ENCODE data around the gene DNAI2.
"Not testable (repeated sequence)": the region's sequence is repeated elsewhere in the genome, so short reads cannot be mapped to it uniquely, and the experiment has no call there.

The DNAI2 gene

DNA sequence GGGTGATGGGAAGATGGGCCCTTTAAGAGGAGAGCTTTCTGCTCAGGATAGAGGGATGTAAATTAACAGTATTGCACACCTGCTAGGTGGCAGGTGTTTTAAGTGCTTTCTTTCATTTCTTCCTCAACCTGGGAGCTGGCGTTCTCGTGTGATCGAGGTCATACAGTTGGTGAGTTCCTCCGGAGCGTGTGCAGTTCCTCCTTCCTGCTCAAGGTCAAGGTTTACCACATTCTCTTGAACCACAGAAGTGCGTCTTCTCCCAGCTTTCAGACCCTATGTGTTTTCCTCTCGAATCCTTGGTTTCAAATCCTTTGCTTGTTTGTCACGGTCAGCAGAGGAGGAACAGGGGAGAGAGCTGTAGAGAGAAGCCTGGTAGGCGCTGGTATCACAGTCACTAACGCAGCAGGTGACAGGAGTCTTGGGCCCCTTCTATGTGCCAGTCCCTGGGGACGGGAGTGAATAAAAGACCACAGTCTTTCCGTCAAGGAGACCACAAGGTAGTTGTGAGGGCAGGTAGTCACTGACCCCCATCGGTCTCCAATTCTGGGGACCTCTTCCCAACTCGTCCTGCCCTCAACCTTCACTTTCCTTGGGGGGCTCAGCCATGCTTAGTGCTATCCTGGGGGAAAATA lies 791 bp downstream of the DNAI2 start:
- DNase-seq, result no peak

GRCh38 chr17:74276051-74276476 lies 2.0 kb downstream of the DNAI2 start:
- DNase-seq, result no peak

DNA sequence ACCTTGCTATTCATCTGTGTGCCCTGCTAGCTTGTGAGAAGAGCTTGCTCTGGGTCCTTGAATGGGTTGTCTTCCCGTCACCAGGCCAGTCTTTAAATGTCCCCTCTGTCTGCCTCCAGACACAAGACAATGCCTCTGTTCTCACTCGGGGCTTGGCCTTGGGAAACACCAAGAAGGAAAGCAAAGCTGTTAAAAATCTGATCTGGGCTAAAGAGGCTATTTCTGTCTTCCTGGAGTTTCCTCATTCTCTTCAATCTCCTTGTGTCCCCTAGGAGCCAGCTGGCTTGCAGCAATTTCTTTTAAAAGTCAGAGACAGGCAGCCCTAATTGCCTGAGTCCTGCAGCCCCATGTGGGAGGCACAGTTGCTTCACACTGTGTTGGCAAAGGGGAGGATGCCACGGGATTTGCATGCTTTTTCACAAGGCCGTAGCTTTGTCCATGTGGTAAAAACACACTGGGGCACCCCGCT lies 2.5 kb downstream of the DNAI2 start:
- no peak for DNase-seq

- DNase-seq, result no peak
Observed at GRCh38 chr17:74277935-74278334, 3.9 kb downstream of the DNAI2 start.

DNA sequence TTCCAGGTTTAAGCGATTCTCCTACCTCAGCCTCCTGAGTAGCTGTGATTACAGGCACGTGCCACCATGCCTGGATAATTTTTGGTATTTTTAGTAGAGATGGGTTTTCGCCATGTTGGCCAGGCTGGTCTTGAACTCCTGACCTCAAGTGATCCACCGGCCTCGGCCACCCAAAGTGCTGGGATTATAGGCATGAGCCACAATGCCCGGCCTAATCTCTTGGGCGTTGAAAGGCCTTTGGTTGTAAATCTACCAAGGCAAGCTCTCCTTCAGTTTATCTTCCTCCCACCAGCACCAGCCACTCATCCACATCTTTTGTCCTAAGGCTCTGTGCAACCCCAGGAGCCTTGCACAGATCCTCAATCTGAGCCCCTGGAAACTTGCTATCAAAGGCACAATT lies 5.6 kb downstream of the DNAI2 start:
- not testable (repeated sequence) for DNase-seq

GRCh38 chr17:74280093-74280513 lies 6.1 kb downstream of the DNAI2 start:
- no peak for DNase-seq

DNA sequence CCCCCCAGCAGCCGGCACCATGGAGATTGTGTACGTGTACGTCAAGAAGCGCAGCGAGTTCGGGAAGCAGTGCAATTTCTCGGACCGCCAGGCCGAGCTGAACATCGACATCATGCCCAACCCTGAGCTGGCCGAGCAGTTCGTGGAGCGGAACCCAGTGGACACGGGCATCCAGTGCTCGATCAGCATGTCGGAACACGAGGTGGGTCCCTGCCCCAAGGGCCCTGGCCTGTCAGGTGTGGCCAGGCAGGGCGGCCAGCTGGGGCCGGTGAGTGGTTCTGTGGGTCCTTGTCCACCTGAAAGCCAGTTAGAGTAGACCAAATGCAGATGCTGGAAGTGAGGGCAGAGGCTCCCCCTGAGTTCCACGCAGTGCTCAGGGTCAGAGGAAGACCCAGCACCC lies 7.8 kb downstream of the DNAI2 start:
- no peak for DNase-seq

- DNase-seq, result not testable (repeated sequence)
Observed at GRCh38 chr17:74282274-74282586, 8.2 kb downstream of the DNAI2 start.

- no peak for DNase-seq
Observed at GRCh38 chr17:74282587-74283370, 8.7 kb downstream of the DNAI2 start.

DNA sequence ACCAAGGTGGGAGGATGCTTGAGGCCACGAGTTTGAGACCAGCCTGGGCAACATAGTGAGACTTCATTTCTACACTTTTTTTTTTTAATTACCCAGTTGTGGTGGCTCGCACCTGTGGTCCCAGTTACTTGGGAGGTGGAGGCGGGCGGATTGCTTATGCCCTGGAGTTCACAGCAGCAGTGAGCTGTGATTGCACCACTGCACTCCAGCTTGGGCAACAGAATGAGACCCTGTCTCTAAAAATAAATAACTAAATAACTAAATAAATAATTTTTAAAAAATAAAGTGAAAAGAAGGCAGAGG lies 9.3 kb downstream of the DNAI2 start:
- no peak for DNase-seq

DNA sequence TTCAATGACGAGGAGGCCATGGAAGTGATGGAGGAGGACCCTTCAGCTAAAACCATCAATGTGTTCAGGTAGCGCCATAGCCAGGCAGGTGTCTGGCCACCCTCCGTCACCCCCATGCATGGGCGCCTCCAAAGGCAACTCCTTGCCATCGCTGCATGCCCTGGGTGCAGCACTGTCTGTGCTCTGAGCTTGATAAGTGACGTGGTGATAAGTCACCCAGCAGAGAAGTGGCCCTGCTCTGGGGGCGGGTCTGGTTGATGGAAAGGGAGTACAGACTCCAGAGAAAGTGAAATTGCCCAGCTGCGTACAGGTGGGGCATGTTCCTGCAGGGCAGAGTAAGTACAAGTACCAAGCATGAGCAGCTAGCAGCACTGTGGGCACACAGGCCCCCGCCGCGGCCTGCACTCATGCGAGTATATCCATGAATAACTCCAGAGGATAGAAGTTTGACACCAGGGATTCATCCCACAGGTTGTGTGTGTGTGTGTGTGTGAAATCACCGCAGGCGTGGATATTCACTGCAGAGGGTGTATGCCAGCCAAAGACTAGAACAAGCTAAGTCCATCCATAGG lies 13.1 kb downstream of the DNAI2 start:
- no peak for DNase-seq

- DNase-seq, result no peak
Observed at GRCh38 chr17:74288785-74289184, 14.8 kb downstream of the DNAI2 start.

- no peak for DNase-seq
Observed at GRCh38 chr17:74289688-74290087, 15.7 kb downstream of the DNAI2 start.

DNA sequence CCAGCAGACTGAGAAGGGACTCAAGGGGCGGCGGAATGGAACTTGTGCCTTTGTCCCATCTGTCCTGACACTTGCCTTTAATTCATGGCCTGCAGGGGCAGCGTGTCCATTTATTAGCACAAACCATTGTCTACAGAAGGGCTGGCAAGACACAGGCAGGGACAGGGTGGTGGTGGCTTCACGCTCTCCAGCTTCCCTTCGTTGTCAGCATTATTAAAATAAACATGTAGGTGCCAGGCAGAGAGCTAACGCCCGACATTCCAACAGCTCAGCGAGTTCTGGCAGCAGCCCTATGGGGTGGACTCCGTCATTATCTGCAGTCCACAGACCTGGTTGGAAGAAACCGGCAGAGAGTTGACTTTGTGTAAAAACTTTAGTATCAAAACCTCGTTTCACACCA lies 16.3 kb downstream of the DNAI2 start:
- no peak for DNase-seq

DNA sequence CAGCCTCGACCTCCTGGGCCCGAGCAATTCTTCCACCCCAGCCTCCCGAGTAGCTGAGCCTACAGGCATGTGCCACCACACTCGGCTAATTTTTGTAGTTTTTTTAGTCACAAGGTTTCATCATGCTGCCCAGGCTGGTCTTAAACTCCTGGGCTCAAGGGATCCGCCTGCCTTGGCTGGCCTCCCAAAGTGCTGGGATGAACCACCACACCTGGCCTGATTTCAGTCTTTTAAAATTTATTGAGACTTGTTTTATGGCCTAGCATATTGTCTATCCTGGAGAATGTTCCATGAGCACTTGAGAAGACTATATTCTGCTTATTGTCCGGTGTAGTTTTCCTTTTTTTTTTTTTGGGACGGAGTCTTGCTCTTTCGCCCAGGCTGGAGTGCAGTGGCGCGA lies 18.5 kb downstream of the DNAI2 start:
- DNase-seq, result no peak

- no peak for DNase-seq
Observed at GRCh38 chr17:74295625-74296547, 21.9 kb downstream of the DNAI2 start.

DNA sequence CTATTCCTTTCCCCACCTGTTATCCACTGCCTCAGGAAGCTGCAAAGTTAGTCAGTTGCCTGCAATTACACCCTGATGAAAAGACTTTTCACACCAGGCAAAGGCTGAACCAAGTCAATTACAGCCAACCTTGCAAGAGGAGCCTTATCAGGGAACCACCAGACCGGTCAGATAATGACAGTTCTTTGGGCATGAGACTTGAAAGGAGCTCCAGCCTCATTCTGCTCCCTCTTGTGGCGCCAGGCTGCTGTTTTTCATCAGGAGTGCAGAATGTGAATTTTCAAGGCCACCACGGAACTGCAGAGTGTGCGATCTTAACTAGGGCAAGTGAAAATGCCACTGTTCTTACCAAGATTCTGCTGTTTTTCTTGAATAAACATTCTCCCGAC lies 22.5 kb downstream of the DNAI2 start:
- DNase-seq, result no peak

- no peak for DNase-seq
Observed at GRCh38 chr17:74297941-74298340, 23.9 kb downstream of the DNAI2 start.

DNA sequence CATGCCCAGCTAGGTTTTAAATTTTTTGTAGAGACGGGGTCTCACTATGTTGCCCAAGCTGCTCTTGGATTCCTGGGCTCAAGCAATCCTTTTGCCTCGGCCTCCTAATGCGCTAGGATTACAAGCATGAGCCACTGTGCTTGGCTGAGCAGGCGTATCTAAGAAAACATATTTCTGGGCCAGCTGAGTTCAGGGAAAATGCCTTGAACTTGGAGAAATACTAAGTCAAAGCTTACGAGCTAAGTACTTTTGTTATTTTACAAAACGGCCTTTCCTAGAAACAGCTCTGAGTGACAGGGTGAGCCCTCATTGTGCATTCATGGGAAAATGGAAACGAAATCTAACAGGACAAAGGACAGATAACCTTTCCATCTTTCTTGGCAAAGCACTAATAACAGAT lies 24.7 kb downstream of the DNAI2 start:
- DNase-seq, result no peak

DNA sequence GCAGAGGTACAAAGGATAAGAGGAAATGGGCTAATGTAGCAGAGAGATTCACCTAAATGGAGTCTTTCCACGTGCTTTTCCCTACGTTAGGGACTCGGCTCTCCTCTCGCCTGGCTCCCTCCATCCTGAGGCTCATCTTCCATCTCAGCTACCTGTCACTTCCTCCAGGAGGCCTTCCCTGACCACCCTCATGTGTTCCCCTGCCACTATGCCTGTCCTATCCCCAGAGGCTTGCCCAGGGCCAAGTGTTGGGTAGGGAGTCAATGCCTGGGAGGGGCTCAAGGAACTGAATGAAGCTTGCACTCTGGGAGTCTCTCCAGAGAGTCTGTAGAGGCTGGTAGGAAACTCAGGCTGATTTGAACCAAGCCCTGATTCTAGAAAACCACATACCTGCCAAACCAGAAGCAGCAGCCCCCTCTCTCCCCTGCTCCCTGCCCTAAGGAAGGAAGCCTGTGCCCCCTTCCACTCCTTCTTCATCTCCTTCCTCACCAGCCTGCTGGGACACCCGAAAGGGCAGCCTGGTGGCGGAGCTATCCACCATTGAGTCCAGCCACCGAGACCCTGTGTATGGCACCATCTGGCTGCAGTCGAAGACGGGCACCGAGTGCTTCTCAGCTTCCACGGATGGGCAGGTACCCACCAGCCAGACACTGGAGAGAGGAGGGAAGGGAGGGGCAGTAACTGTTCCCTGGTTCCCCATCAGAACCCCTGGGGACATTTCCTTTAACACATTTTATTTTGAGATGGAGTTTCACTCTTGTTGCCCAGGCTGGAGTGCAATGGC lies 25.4 kb downstream of the DNAI2 start:
- DNase-seq, result no peak

GRCh38 chr17:74303305-74303704 lies 29.3 kb downstream of the DNAI2 start:
- DNase-seq, result no peak

GRCh38 chr17:74304184-74304583 lies 30.1 kb downstream of the DNAI2 start:
- no peak for DNase-seq

Data from right kidney (tissue), 1 donor.